ENCODE results near the gene NDST1.

NDST1 gene

GRCh38 chr5:150548123-150548522 is 40.2 kb downstream of the NDST1 start:
- 97% methylated on average over 12 of the region's 15 CpGs for WGBS (ENCODE audit: insufficient coverage)
- Histone ChIP-seq H3K36me3 (ENCODE audit: control insufficient read depth in 4 of 4, insufficient read depth in 4 of 4, low read length in 3 of 4) (peaks cover 2 to 71% (median 15%) of the 10 kb centered on the region in 4 experiments), H3K9me3 (ENCODE audit: control extremely low read depth in 1 of 5, control insufficient read depth in 4 of 5, insufficient read depth in 2 of 5, low read depth in 1 of 5, low read length in 4 of 5) (no peaks in the 10 kb centered on the region), H3K4me3 (ENCODE audit: control insufficient read depth in 1 of 7, extremely low read depth in 1 of 7, insufficient read depth in 4 of 7, low read depth in 2 of 7, low read length in 6 of 7) (no peak overlapping the region), H3K27me3 (replicated peaks in 2 of 5; ENCODE audit: control insufficient read depth in 4 of 5, insufficient read depth in 5 of 5, low read length in 4 of 5) (no peaks in the 10 kb centered on the region), H3K27ac (ENCODE audit: insufficient read depth in 1 of 2, low read depth in 1 of 2, low read length in 2 of 2, poor library complexity in 1 of 2, severe bottlenecking in 2 of 2) (no peak overlapping the region), H3K4me1 (ENCODE audit: control extremely low read depth in 1 of 4, control insufficient read depth in 4 of 4, insufficient read depth in 4 of 4, low read length in 3 of 4) (peaks cover 0 to 37% (median 16%) of the 10 kb centered on the region in 4 experiments)
- ChIA-PET POLR2A (no interaction called here), CTCF (interaction anchor here (1.3 to 5.5 kb wide), 4 partner anchors 12 to 24 kb away, joined by 4 to 48 read pairs (median 8); no protein-coding TSS in a partner anchor)
- DNase-seq: no peak

GRCh38 chr5:150549735-150550134 is 41.8 kb downstream of the NDST1 start:
- no CpG with 5 or more reads among the region's 1 CpG for WGBS (ENCODE audit: insufficient coverage)
- H3K36me3 ChIP-seq (ENCODE audit: control insufficient read depth in 4 of 4, insufficient read depth in 4 of 4, low read length in 3 of 4): peaks cover 4 to 79% (median 21%) of the 10 kb centered on the region in 4 experiments
- CTCF ChIA-PET: interaction anchor here (1.1 to 5.5 kb wide), 4 partner anchors 11 to 93 kb away, joined by 3 to 48 read pairs (median 8); no protein-coding TSS in a partner anchor
- no peaks in the 10 kb centered on the region for H3K9me3 ChIP-seq (ENCODE audit: control extremely low read depth in 1 of 5, control insufficient read depth in 4 of 5, insufficient read depth in 2 of 5, low read depth in 1 of 5, low read length in 4 of 5)
- DNase-seq: no peak
- H3K4me3 ChIP-seq (ENCODE audit: control insufficient read depth in 1 of 7, extremely low read depth in 1 of 7, insufficient read depth in 4 of 7, low read depth in 2 of 7, low read length in 6 of 7): no peak overlapping the region
- no peaks in the 10 kb centered on the region for H3K27me3 ChIP-seq (replicated peaks in 2 of 5; ENCODE audit: control insufficient read depth in 4 of 5, insufficient read depth in 5 of 5, low read length in 4 of 5)
- POLR2A ChIA-PET: no interaction called here
- H3K4me1 ChIP-seq (ENCODE audit: control extremely low read depth in 1 of 4, control insufficient read depth in 4 of 4, insufficient read depth in 4 of 4, low read length in 3 of 4): peaks cover 0 to 35% (median 16%) of the 10 kb centered on the region in 4 experiments
- H3K27ac ChIP-seq (ENCODE audit: insufficient read depth in 1 of 2, low read depth in 1 of 2, low read length in 2 of 2, poor library complexity in 1 of 2, severe bottlenecking in 2 of 2): no peak overlapping the region

- Histone ChIP-seq H3K27ac (ENCODE audit: insufficient read depth in 1 of 2, low read depth in 1 of 2, low read length in 2 of 2, poor library complexity in 1 of 2, severe bottlenecking in 2 of 2) (peak overlapping the region; percentile 10 to 55), H3K4me1 (ENCODE audit: control extremely low read depth in 1 of 4, control insufficient read depth in 4 of 4, insufficient read depth in 4 of 4, low read length in 3 of 4) (peaks cover 0 to 35% (median 16%) of the 10 kb centered on the region in 4 experiments), H3K9me3 (ENCODE audit: control extremely low read depth in 1 of 5, control insufficient read depth in 4 of 5, insufficient read depth in 2 of 5, low read depth in 1 of 5, low read length in 4 of 5) (no peaks in the 10 kb centered on the region), H3K36me3 (ENCODE audit: control insufficient read depth in 4 of 4, insufficient read depth in 4 of 4, low read length in 3 of 4) (peaks cover 4 to 81% (median 22%) of the 10 kb centered on the region in 4 experiments), H3K27me3 (replicated peaks in 2 of 5; ENCODE audit: control insufficient read depth in 4 of 5, insufficient read depth in 5 of 5, low read length in 4 of 5) (no peaks in the 10 kb centered on the region), H3K4me3 (ENCODE audit: control insufficient read depth in 1 of 7, extremely low read depth in 1 of 7, insufficient read depth in 4 of 7, low read depth in 2 of 7, low read length in 6 of 7) (peak overlapping the region in 1 of 7 experiments; percentile 48)
- WGBS (ENCODE audit: insufficient coverage): 10% methylated on average over 6 of the region's 8 CpGs
- peak; percentile 31 to 62 (median 57) for DNase-seq
- CTCF ChIA-PET: interaction anchor here (1.1 to 5.5 kb wide), 3 partner anchors 10 to 93 kb away, joined by 3 to 48 read pairs (median 11); no protein-coding TSS in a partner anchor
- POLR2A ChIA-PET: no interaction called here
Observed at GRCh38 chr5:150550286-150550685, 42.4 kb downstream of the NDST1 start.

- no peaks in the 10 kb centered on the region for H3K27me3 ChIP-seq (replicated peaks in 2 of 5; ENCODE audit: control insufficient read depth in 4 of 5, insufficient read depth in 5 of 5, low read length in 4 of 5)
- ChIA-PET CTCF (interaction anchor here (2.0 to 5.5 kb wide), 2 partner anchors 9 to 26 kb away, joined by 11 to 48 read pairs; no protein-coding TSS in a partner anchor), POLR2A (no interaction called here)
- peak overlapping the region in 1 of 2 experiments; percentile 10 for H3K27ac ChIP-seq (ENCODE audit: insufficient read depth in 1 of 2, low read depth in 1 of 2, low read length in 2 of 2, poor library complexity in 1 of 2, severe bottlenecking in 2 of 2)
- H3K9me3 ChIP-seq (ENCODE audit: control extremely low read depth in 1 of 5, control insufficient read depth in 4 of 5, insufficient read depth in 2 of 5, low read depth in 1 of 5, low read length in 4 of 5): no peaks in the 10 kb centered on the region
- peaks cover 0 to 35% (median 16%) of the 10 kb centered on the region in 4 experiments for H3K4me1 ChIP-seq (ENCODE audit: control extremely low read depth in 1 of 4, control insufficient read depth in 4 of 4, insufficient read depth in 4 of 4, low read length in 3 of 4)
- no peak overlapping the region for H3K4me3 ChIP-seq (ENCODE audit: control insufficient read depth in 1 of 7, extremely low read depth in 1 of 7, insufficient read depth in 4 of 7, low read depth in 2 of 7, low read length in 6 of 7)
- DNase-seq: no peak
- H3K36me3 ChIP-seq (ENCODE audit: control insufficient read depth in 4 of 4, insufficient read depth in 4 of 4, low read length in 3 of 4): peaks cover 4 to 83% (median 21%) of the 10 kb centered on the region in 4 experiments
- WGBS (ENCODE audit: insufficient coverage): 83% methylated on average over 1 of the region's 2 CpGs
Observed at GRCh38 chr5:150551066-150551465, 43.1 kb downstream of the NDST1 start.

- ChIA-PET CTCF (interaction anchor here (3.0 kb wide), 1 partner anchor 9 kb away, joined by 13 read pairs; no protein-coding TSS in a partner anchor), POLR2A (no interaction called here)
- no peak overlapping the region for H3K4me3 ChIP-seq (ENCODE audit: control insufficient read depth in 1 of 7, extremely low read depth in 1 of 7, insufficient read depth in 4 of 7, low read depth in 2 of 7, low read length in 6 of 7)
- peaks cover 4 to 73% (median 18%) of the 10 kb centered on the region in 4 experiments for H3K36me3 ChIP-seq (ENCODE audit: control insufficient read depth in 4 of 4, insufficient read depth in 4 of 4, low read length in 3 of 4)
- H3K27me3 ChIP-seq (replicated peaks in 2 of 5; ENCODE audit: control insufficient read depth in 4 of 5, insufficient read depth in 5 of 5, low read length in 4 of 5): no peaks in the 10 kb centered on the region
- WGBS (ENCODE audit: insufficient coverage): 99% methylated on average over 14 of the region's 17 CpGs
- no peak overlapping the region for H3K27ac ChIP-seq (ENCODE audit: insufficient read depth in 1 of 2, low read depth in 1 of 2, low read length in 2 of 2, poor library complexity in 1 of 2, severe bottlenecking in 2 of 2)
- no peaks in the 10 kb centered on the region for H3K9me3 ChIP-seq (ENCODE audit: control extremely low read depth in 1 of 5, control insufficient read depth in 4 of 5, insufficient read depth in 2 of 5, low read depth in 1 of 5, low read length in 4 of 5)
- DNase-seq: no peak
- peaks cover 1 to 48% (median 27%) of the 10 kb centered on the region in 4 experiments for H3K4me1 ChIP-seq (ENCODE audit: control extremely low read depth in 1 of 4, control insufficient read depth in 4 of 4, insufficient read depth in 4 of 4, low read length in 3 of 4)
Observed at GRCh38 chr5:150553402-150553801, 45.5 kb downstream of the NDST1 start.

GRCh38 chr5:150553911-150554310 is 46.0 kb downstream of the NDST1 start:
- 100% methylated on average over 1 of the region's 8 CpGs for WGBS (ENCODE audit: insufficient coverage)
- H3K4me1 ChIP-seq (ENCODE audit: control extremely low read depth in 1 of 4, control insufficient read depth in 4 of 4, insufficient read depth in 4 of 4, low read length in 3 of 4): peaks cover 1 to 53% (median 29%) of the 10 kb centered on the region in 4 experiments
- no peaks in the 10 kb centered on the region for H3K9me3 ChIP-seq (ENCODE audit: control extremely low read depth in 1 of 5, control insufficient read depth in 4 of 5, insufficient read depth in 2 of 5, low read depth in 1 of 5, low read length in 4 of 5)
- no peak for DNase-seq
- no peaks in the 10 kb centered on the region for H3K27me3 ChIP-seq (replicated peaks in 2 of 5; ENCODE audit: control insufficient read depth in 4 of 5, insufficient read depth in 5 of 5, low read length in 4 of 5)
- H3K27ac ChIP-seq (ENCODE audit: insufficient read depth in 1 of 2, low read depth in 1 of 2, low read length in 2 of 2, poor library complexity in 1 of 2, severe bottlenecking in 2 of 2): no peak overlapping the region
- ChIA-PET CTCF (interaction anchor here (3.0 kb wide), 1 partner anchor 9 kb away, joined by 13 read pairs; no protein-coding TSS in a partner anchor), POLR2A (no interaction called here)
- peaks cover 4 to 74% (median 16%) of the 10 kb centered on the region in 4 experiments for H3K36me3 ChIP-seq (ENCODE audit: control insufficient read depth in 4 of 4, insufficient read depth in 4 of 4, low read length in 3 of 4)
- no peak overlapping the region for H3K4me3 ChIP-seq (ENCODE audit: control insufficient read depth in 1 of 7, extremely low read depth in 1 of 7, insufficient read depth in 4 of 7, low read depth in 2 of 7, low read length in 6 of 7)

GRCh38 chr5:150554857-150555256 is 46.9 kb downstream of the NDST1 start:
- CTCF ChIA-PET: interaction anchor here (2.3 to 3.0 kb wide), 2 partner anchors 10 to 14 kb away, joined by 6 to 13 read pairs; no protein-coding TSS in a partner anchor

More at GRCh38 chr5:150554857-150555256, 46.9 kb downstream of the NDST1 start:
- Histone ChIP-seq H3K4me3 (ENCODE audit: control insufficient read depth in 1 of 7, extremely low read depth in 1 of 7, insufficient read depth in 4 of 7, low read depth in 2 of 7, low read length in 6 of 7) (no peak overlapping the region), H3K27ac (ENCODE audit: insufficient read depth in 1 of 2, low read depth in 1 of 2, low read length in 2 of 2, poor library complexity in 1 of 2, severe bottlenecking in 2 of 2) (no peak overlapping the region), H3K9me3 (ENCODE audit: control extremely low read depth in 1 of 5, control insufficient read depth in 4 of 5, insufficient read depth in 2 of 5, low read depth in 1 of 5, low read length in 4 of 5) (no peaks in the 10 kb centered on the region), H3K4me1 (ENCODE audit: control extremely low read depth in 1 of 4, control insufficient read depth in 4 of 4, insufficient read depth in 4 of 4, low read length in 3 of 4) (peaks cover 1 to 52% (median 27%) of the 10 kb centered on the region in 4 experiments), H3K36me3 (ENCODE audit: control insufficient read depth in 4 of 4, insufficient read depth in 4 of 4, low read length in 3 of 4) (peaks cover 4 to 67% (median 14%) of the 10 kb centered on the region in 4 experiments), H3K27me3 (replicated peaks in 2 of 5; ENCODE audit: control insufficient read depth in 4 of 5, insufficient read depth in 5 of 5, low read length in 4 of 5) (no peaks in the 10 kb centered on the region)
- 95% methylated on average over 8 of the region's 8 CpGs for WGBS (ENCODE audit: insufficient coverage)
- POLR2A ChIA-PET: no interaction called here
- no peak for DNase-seq

All from common myeloid progenitor, CD34-positive (primary cell).